Activated T-helper 17 cell treated with anti-CD3 and anti-CD28 coated beads, Interleukin-2, amount 50 U/mL, for 72 hours (primary cell): ENCODE results near the gene MDN1. TPM values are rescaled to one million over a fixed set of nuclear protein-coding genes. Genes with fewer than 3 reads are reported as not detected.
"Not testable (repeated sequence)": the region's sequence is repeated elsewhere in the genome, so short reads cannot be mapped to it uniquely, and the experiment has no call there.

Source experiments
- ATAC-seq: fragments of 150-1000 bp; cut with Tn5 transposase; replicated peaks from 2 replicates; pipeline ENCODE4 v1.10.0; 2021; ENCODE audit warnings: mild to moderate bottlenecking, moderate library complexity
- H3K27ac Mint-ChIP-seq: one replicate; pipeline ENCODE4 v1.8.0; 2022; ENCODE audit warnings: mixed read lengths
- H3K27me3 Mint-ChIP-seq: one replicate; pipeline ENCODE4 v1.8.0; 2022; ENCODE audit warnings: mixed read lengths
- H3K36me3 Mint-ChIP-seq: one replicate; pipeline ENCODE4 v1.8.0; 2022; ENCODE audit warnings: low read depth, mild to moderate bottlenecking, mixed read lengths
- H3K4me1 Mint-ChIP-seq: one replicate; pipeline ENCODE4 v1.8.0; 2022; ENCODE audit warnings: mixed read lengths
- H3K4me3 Mint-ChIP-seq: one replicate; pipeline ENCODE4 v1.8.0; 2022; ENCODE audit warnings: mild to moderate bottlenecking, mixed read lengths
- H3K9me3 Mint-ChIP-seq: one replicate; pipeline ENCODE4 v1.8.0; 2022; ENCODE audit warnings: mixed read lengths
- total RNA-seq, 2 donors: library from RNA; stranded (reverse); gene quantifications; one replicate each; pipeline ENCODE4 v1.2.3, GENCODE V29; 2022

The MDN1 gene
- 10 to 100 TPM; 54.0 to 66.6 TPM for total RNA-seq

DNA sequence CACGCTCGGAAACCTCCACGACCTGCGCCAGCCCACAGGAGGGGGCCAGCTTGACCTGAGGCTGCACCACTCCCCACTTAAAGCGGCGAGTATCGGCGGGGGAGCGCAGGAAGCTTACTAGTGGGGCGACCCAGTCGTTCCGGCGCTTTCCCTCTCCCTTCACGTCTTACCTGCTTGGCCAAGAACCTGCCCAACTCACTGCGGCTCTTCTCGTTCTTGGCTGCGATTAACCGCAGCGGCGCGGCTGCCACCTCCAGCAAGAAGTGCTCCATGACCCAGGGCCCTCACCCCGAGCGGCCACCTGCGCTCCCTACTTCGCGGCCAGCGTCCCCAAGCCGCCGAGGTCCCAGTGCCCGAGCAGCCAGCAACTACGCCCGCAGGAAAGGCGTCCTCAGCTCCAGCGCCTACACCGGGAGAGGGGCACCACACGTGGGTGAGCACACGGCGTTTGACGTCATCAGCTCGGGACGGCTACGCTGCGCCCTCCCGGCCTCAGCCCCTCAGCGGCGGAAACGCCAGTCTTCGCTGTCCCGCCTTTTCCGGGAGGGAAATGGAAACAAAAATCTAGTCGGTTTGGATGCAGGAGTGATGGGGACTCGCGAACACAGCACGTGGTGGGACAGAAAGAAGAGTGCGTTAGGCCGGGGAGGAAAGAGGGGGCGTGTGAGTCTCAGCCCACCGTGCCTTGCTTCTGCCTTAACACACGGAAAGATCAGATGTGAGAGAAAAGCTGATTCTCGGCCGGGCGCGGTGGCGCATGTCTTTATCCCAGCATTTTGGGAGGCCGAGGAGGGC, at the start of gene MDN1:
MDN1 (minus strand) TSS at position 459 of the 795 bp plus-strand sequence; CDS start at position 272, 187 bp downstream.
- H3K9me3 Mint-ChIP-seq: no peaks in the 10 kb centered on the region
- no peaks in the 10 kb centered on the region for H3K27me3 Mint-ChIP-seq
- H3K27ac Mint-ChIP-seq: peak within 1 kb of the TSS; percentile 99
- peak within 1 kb of the TSS; percentile 98 for H3K4me3 Mint-ChIP-seq
- H3K4me1 Mint-ChIP-seq: peaks cover 21% of the 10 kb centered on the region
- ATAC-seq: peak; percentile 98
- peaks cover 26% of the 10 kb centered on the region for H3K36me3 Mint-ChIP-seq

GRCh38 chr6:89866024-89866678, 46.6 kb upstream of the MDN1 start:
- H3K9me3 Mint-ChIP-seq: no peaks in the 10 kb centered on the region
- peaks cover 12% of the 10 kb centered on the region for H3K4me1 Mint-ChIP-seq
- no peak overlapping the region for H3K27ac Mint-ChIP-seq
- peaks cover 96% of the 10 kb centered on the region for H3K36me3 Mint-ChIP-seq
- H3K27me3 Mint-ChIP-seq: no peaks in the 10 kb centered on the region
- ATAC-seq: no peak
- H3K4me3 Mint-ChIP-seq: no peak overlapping the region

DNA sequence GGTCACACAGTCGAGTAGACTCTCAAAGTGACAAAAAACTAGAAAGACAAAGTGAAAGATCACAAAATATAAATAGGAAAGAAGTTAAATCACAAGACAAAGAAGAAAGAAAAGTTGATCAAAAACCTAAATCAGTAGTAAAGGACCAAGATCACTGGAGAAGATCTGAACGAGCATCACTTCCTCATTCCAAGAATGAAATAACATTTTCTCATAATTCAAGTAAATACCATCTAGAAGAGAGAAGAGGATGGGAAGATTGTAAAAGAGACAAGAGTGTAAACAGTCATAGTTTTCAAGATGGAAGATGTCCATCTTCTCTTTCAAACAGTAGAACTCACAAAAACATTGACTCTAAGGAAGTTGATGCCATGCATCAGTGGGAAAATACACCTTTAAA, 43.1 kb upstream of the MDN1 start:
- Mint-ChIP-seq H3K4me3 (no peak overlapping the region), H3K4me1 (peaks cover 19% of the 10 kb centered on the region), H3K9me3 (no peaks in the 10 kb centered on the region), H3K36me3 (peaks cover 98% of the 10 kb centered on the region), H3K27me3 (no peaks in the 10 kb centered on the region), H3K27ac (peak overlapping the region; percentile 56)
- no peak for ATAC-seq

- Mint-ChIP-seq H3K36me3 (peaks cover 98% of the 10 kb centered on the region), H3K27ac (peak overlapping the region; percentile 56), H3K9me3 (no peaks in the 10 kb centered on the region), H3K4me1 (peaks cover 19% of the 10 kb centered on the region), H3K4me3 (no peak overlapping the region), H3K27me3 (no peaks in the 10 kb centered on the region)
- no peak for ATAC-seq
These were observed 42.7 kb upstream of the MDN1 start for GRCh38 chr6:89862273-89862672.

GRCh38 chr6:89859744-89860143, 40.1 kb upstream of the MDN1 start:
- peak overlapping the region; percentile 85 for H3K27ac Mint-ChIP-seq
- H3K4me3 Mint-ChIP-seq: peak overlapping the region; percentile 19
- no peaks in the 10 kb centered on the region for H3K9me3 Mint-ChIP-seq
- H3K27me3 Mint-ChIP-seq: no peaks in the 10 kb centered on the region
- H3K4me1 Mint-ChIP-seq: peaks cover 19% of the 10 kb centered on the region
- H3K36me3 Mint-ChIP-seq: peaks cover 98% of the 10 kb centered on the region
- ATAC-seq: peak; percentile 93

DNA sequence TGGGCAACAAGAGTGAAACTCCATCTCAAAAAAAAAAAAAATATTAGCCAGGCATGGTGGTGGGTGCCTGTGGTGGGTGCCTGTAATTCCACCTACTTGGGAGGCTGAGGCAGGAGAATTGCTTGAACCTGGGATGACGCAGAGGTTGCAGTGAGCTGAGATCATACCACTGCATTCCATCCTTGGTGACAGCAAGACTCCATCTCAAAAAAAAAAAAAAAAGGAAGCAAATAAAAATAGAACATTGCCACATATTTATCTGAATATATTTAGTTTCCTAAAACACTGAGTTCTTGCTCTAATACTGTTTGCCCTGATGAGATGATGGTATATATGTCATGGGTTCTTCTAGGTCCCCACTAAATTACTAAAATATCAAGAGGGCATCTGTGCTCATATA, 38.4 kb upstream of the MDN1 start:
- H3K27ac Mint-ChIP-seq: no peak overlapping the region
- no peaks in the 10 kb centered on the region for H3K9me3 Mint-ChIP-seq
- H3K27me3 Mint-ChIP-seq: no peaks in the 10 kb centered on the region
- no peak for ATAC-seq
- H3K4me3 Mint-ChIP-seq: no peak overlapping the region
- peaks cover 18% of the 10 kb centered on the region for H3K4me1 Mint-ChIP-seq
- peaks cover 98% of the 10 kb centered on the region for H3K36me3 Mint-ChIP-seq

DNA sequence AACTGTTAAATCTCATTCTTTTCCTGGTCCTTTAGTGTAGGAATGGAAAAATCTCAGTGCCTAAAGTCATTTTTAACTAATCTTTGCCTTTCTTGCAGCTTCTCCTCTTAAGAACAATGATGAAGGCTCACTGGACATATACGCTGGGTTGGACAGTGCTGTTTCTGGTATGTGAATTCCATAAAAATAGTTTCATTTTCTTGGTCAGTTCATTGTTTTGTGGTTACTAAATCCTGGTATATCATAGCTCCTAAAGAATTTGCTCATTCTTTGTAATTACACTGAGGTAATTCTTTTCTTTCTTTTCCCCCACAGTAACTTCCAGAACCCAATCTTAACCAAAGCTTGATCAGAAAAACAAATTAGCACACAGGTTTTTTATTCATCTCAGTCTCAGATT, 33.5 kb upstream of the MDN1 start:
- Mint-ChIP-seq H3K4me1 (peaks cover 10% of the 10 kb centered on the region), H3K4me3 (no peak overlapping the region), H3K9me3 (no peaks in the 10 kb centered on the region), H3K36me3 (peaks cover 100% of the 10 kb centered on the region), H3K27me3 (no peaks in the 10 kb centered on the region), H3K27ac (no peak overlapping the region)
- ATAC-seq: no peak

- not testable (repeated sequence) for H3K4me3 Mint-ChIP-seq, H3K27ac Mint-ChIP-seq, ATAC-seq, H3K27me3 Mint-ChIP-seq, H3K9me3 Mint-ChIP-seq
- Mint-ChIP-seq H3K36me3 (peaks cover 77% of the 10 kb centered on the region), H3K4me1 (peaks cover 21% of the 10 kb centered on the region)
These were observed 27.9 kb upstream of the MDN1 start for GRCh38 chr6:89847513-89847912.

DNA sequence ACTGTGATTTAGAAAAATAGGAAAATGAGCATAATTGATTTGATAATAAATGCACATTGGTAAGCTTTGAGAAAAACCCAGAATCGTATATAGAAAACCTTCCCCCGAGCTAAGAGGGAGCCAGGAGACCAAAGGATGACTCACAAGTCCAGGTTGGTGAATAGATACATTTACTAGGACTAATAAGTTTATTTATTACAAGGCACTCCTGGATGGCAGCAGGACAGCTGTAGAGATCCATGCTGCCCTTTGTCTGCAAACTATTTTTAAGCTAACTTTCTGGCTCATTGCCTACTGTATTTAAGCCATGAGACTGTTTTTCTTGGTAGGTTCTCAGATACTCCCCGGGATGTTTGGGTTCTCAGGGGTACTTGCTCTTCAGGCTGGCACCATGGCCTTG, 23.5 kb upstream of the MDN1 start:
- H3K27ac Mint-ChIP-seq: no peak overlapping the region
- ATAC-seq: no peak
- H3K36me3 Mint-ChIP-seq: peaks cover 59% of the 10 kb centered on the region
- H3K27me3 Mint-ChIP-seq: no peaks in the 10 kb centered on the region
- peaks cover 20% of the 10 kb centered on the region for H3K4me1 Mint-ChIP-seq
- no peaks in the 10 kb centered on the region for H3K9me3 Mint-ChIP-seq
- H3K4me3 Mint-ChIP-seq: no peak overlapping the region

GRCh38 chr6:89842228-89842627, 22.6 kb upstream of the MDN1 start:
- H3K27ac Mint-ChIP-seq: no peak overlapping the region
- no peak for ATAC-seq
- peaks cover 20% of the 10 kb centered on the region for H3K4me1 Mint-ChIP-seq
- H3K36me3 Mint-ChIP-seq: peaks cover 60% of the 10 kb centered on the region
- no peaks in the 10 kb centered on the region for H3K27me3 Mint-ChIP-seq
- H3K9me3 Mint-ChIP-seq: no peaks in the 10 kb centered on the region
- no peak overlapping the region for H3K4me3 Mint-ChIP-seq

DNA sequence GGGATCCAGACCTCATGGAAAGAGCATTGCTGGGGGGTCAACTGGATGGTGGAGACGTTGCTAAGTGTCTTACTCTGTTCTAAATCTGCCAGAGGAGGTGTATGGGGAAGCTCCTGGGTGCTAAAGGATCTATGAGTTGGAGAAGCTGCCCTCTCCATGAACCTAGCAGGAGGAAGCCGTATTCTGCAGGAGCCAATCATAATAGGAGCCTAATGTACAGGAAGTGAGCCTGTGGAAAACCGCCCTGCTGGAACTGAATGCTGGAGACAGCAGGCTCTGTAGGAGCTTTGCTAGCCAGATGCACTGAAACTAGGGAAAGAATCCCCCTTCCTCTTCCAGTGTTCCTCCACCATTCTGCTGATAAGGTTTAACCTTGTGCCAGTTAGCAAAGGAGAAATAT, 20.9 kb upstream of the MDN1 start:
- Mint-ChIP-seq H3K9me3 (no peaks in the 10 kb centered on the region), H3K4me1 (peaks cover 32% of the 10 kb centered on the region), H3K27me3 (no peaks in the 10 kb centered on the region), H3K36me3 (peaks cover 61% of the 10 kb centered on the region), H3K27ac (no peak overlapping the region), H3K4me3 (no peak overlapping the region)
- ATAC-seq: no peak

GRCh38 chr6:89836639-89837222, 17.1 kb upstream of the MDN1 start:
- Mint-ChIP-seq H3K36me3 (peaks cover 76% of the 10 kb centered on the region), H3K9me3 (no peaks in the 10 kb centered on the region), H3K27ac (no peak overlapping the region)

GRCh38 chr6:89834884-89835792, 15.5 kb upstream of the MDN1 start:
- ATAC-seq: peak; percentile 97
- peaks cover 85% of the 10 kb centered on the region for H3K36me3 Mint-ChIP-seq
- no peaks in the 10 kb centered on the region for H3K27me3 Mint-ChIP-seq
- no peaks in the 10 kb centered on the region for H3K9me3 Mint-ChIP-seq
- H3K4me1 Mint-ChIP-seq: peaks cover 39% of the 10 kb centered on the region
- peak overlapping the region; percentile 82 for H3K27ac Mint-ChIP-seq
- H3K4me3 Mint-ChIP-seq: peak overlapping the region; percentile 64

More at GRCh38 chr6:89836639-89837222, 17.1 kb upstream of the MDN1 start:
- Mint-ChIP-seq H3K4me3 (no peak overlapping the region), H3K27me3 (no peaks in the 10 kb centered on the region), H3K4me1 (peaks cover 32% of the 10 kb centered on the region)
- no peak for ATAC-seq

DNA sequence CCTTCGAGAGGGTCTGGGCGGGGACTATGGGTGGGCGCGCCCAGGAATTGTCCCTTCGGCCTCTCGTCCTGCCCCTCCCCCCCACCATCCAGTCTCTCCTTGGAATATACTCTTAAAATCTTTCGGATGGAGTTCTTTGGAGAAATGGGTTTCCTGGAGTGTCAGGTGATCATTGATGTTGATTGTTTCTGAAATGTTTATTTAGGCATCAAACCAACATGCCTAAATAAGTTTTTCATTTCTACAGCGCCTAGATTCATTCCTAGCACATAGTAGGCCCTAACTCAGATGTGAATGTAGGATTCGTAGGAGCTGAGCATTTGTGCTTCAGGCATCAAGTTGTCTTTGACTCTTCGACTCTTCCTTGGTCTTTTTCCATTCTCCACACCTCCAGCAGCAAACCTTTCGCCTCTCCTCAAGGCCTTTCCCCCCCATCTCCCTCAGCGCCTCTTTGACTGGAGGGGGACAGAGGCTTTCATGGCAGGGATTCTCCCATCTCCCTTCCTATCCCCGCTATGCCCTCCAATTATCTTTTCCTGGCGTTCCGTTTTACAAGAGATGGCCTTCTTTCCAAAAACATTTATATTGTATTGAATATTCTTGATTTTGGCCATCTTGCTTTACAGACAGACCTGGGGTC, 10.7 kb upstream of the MDN1 start:
- Mint-ChIP-seq H3K27me3 (no peaks in the 10 kb centered on the region), H3K4me3 (peak overlapping the region; percentile 94), H3K9me3 (no peaks in the 10 kb centered on the region), H3K4me1 (peaks cover 19% of the 10 kb centered on the region), H3K27ac (peak overlapping the region; percentile 86), H3K36me3 (peaks cover 52% of the 10 kb centered on the region)
- no peak for ATAC-seq
